Naive B cell (primary cell): ENCODE measurements around the gene CLIP1. TPM values are rescaled to one million over a fixed set of nuclear protein-coding genes. Genes with fewer than 3 reads are reported as not detected.
"Not testable (repeated sequence)": the region's sequence is repeated elsewhere in the genome, so short reads cannot be mapped to it uniquely, and the experiment has no call there.

Experiments
- ATAC-seq, 2 donors: fragments of 150-1000 bp; cut with Tn5 transposase; 2 replicates each; pipeline ENCODE4 v1.10.0; 2021; ENCODE audit warnings: low read depth in 2 of 2, mild to moderate bottlenecking in 2 of 2, moderate library complexity in 2 of 2
- DNase-seq: peaks from one replicate; pipeline ENCODE4 v3.0.0; 2022
- H3K27ac Mint-ChIP-seq, 6 donors: one replicate each; pipeline ENCODE4 v1.8.0; 2020 to 2022; ENCODE audit warnings: mild to moderate bottlenecking in 6 of 6, mixed read lengths in 6 of 6, moderate library complexity in 5 of 6, inconsistent platforms in 2 of 6
- H3K27me3 Mint-ChIP-seq, 3 donors: one replicate each; pipeline ENCODE4 v1.8.0; 2021 to 2022; ENCODE audit warnings: mixed read lengths in 3 of 3, mild to moderate bottlenecking in 1 of 3
- H3K36me3 Mint-ChIP-seq, 2 donors: one replicate each; pipeline ENCODE4 v1.8.0; 2020 to 2022; ENCODE audit warnings: mixed read lengths in 2 of 2, inconsistent platforms in 1 of 2, mild to moderate bottlenecking in 1 of 2
- H3K4me1 Mint-ChIP-seq, 3 donors: one replicate each; pipeline ENCODE4 v1.8.0; 2020 to 2022; ENCODE audit warnings: mixed read lengths in 3 of 3, inconsistent platforms in 1 of 3, mild to moderate bottlenecking in 1 of 3, moderate library complexity in 1 of 3
- H3K4me3 Mint-ChIP-seq, 8 donors: one replicate each; pipeline ENCODE4 v1.8.0; 2020 to 2022; ENCODE audit warnings: mild to moderate bottlenecking in 8 of 8, mixed read lengths in 8 of 8, moderate library complexity in 8 of 8, inconsistent platforms in 2 of 8
- H3K9me3 Mint-ChIP-seq, 7 donors: one replicate each; pipeline ENCODE4 v1.8.0; 2020 to 2022; ENCODE audit warnings: mixed read lengths in 7 of 7, mild to moderate bottlenecking in 5 of 7, inconsistent platforms in 2 of 7, moderate library complexity in 1 of 7
- polyA plus RNA-seq, 6 donors: library from polyadenylated mRNA; unstranded; fragments of 300-500 nt; fragmentation: Illumina TruSeq; gene quantifications; one replicate each; pipeline ENCODE4 v1.2.3, GENCODE V29; 2021; ENCODE audit warnings: low read depth in 6 of 6

The CLIP1 gene
- polyA plus RNA-seq, 6 donors from 2014 or later = 1.4 to 21.0 (median 9.1) TPM

DNA sequence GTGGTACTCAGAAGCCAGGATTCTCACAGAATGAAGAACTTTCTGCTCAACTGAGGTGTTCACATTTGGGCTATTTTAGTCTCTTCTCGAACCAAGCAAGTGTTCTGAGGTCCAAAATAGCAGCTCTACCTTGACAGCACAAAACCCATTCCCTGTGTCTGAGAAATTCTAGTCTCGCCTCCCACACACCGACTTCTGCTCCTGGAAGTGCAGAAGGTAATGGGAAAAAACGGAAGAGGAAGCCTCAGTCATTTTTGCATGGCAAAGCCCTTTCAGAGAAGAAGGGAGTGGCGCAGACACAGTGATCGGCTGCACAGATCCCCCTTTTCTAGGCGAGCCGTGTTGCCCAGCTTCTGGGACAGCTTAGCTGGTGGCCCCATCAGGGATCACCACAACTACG, 125.0 kb downstream of the CLIP1 start:
- ATAC-seq = no peak
- DNase-seq = no peak
- H3K4me3 Mint-ChIP-seq = no peak overlapping the region
- no peak overlapping the region for H3K27ac Mint-ChIP-seq
- no peaks in the 10 kb centered on the region for H3K4me1 Mint-ChIP-seq
- H3K36me3 Mint-ChIP-seq = peaks cover 8 to 12% of the 10 kb centered on the region in 2 donors
- peaks cover 0 to 5% (median 0%) of the 10 kb centered on the region in 7 donors for H3K9me3 Mint-ChIP-seq
- H3K27me3 Mint-ChIP-seq = no peaks in the 10 kb centered on the region

DNA sequence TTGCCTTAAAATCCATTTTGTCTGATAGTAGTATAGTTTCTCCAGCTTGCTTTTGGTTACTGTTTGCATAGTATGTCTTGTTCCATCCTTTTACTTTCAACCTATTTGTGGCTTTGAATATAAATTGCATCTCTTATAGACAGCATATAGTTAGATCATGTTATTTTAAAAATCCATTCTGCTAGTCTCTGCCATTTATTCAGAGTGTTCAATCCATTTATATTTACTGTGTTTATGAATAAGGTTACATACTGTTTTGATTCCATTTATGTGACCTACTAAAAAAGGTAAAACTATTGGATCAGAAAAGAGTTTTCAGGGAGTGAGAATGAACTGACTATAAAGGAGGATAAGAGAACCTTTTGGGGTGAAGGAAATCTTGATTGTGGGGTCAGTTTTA, 126.6 kb downstream of the CLIP1 start:
- H3K4me3 Mint-ChIP-seq = no peak overlapping the region
- H3K4me1 Mint-ChIP-seq = no peaks in the 10 kb centered on the region
- no peak for ATAC-seq
- H3K36me3 Mint-ChIP-seq = peaks cover 8 to 12% of the 10 kb centered on the region in 2 donors
- no peaks in the 10 kb centered on the region for H3K27me3 Mint-ChIP-seq
- H3K9me3 Mint-ChIP-seq = peaks cover 0 to 5% (median 0%) of the 10 kb centered on the region in 7 donors
- DNase-seq = no peak
- peak overlapping the region in 1 of 6 donors; percentile 71 for H3K27ac Mint-ChIP-seq

DNA sequence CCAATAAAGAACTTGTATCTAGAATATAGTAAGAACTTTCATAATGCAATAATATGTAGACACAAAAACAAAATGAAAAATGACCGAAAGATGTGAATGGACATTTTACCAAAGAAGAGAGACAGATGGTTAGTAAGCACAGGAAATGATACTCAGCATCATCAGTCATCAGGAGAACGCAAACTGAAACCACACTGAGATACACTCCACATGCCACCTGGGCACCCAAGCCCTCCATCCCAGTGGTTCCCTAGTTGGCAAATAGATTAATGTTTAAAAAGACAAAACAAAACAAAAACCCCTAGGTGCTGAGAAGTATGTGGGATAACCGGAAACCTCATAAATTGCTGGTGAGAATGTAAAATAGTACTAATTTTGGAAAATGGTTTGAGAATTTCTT, 129.4 kb downstream of the CLIP1 start:
- Mint-ChIP-seq H3K27ac (peak overlapping the region in 2 of 6 donors; percentile 3 to 73), H3K36me3 (peaks cover 8 to 12% of the 10 kb centered on the region in 2 donors), H3K27me3 (no peaks in the 10 kb centered on the region), H3K4me1 (no peaks in the 10 kb centered on the region), H3K4me3 (no peak overlapping the region), H3K9me3 (peaks cover 0 to 5% (median 0%) of the 10 kb centered on the region in 7 donors)
- ATAC-seq (no peak), DNase-seq (no peak)

DNA sequence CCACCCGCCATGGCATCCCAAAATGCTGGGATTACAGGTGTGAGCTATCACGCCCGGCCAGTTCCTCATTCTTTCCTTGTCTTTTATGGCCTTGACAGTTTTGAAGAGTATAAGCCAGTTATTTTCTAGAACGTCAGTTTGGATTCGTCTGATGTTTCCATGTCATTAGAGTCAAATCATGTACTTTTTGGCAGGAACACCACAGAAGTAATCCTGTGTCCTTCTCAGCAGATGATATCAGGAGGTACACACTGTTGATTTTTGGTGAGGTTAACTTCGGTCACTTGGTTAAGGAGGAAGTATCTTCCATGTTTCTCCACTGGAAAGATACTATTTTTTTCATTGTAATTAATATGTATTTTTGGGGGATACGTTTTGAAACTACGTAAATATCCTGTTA, 131.0 kb downstream of the CLIP1 start:
- Mint-ChIP-seq H3K4me3 (no peak overlapping the region), H3K9me3 (peaks cover 0 to 5% (median 0%) of the 10 kb centered on the region in 7 donors), H3K4me1 (no peaks in the 10 kb centered on the region), H3K27me3 (no peaks in the 10 kb centered on the region), H3K36me3 (peaks cover 8 to 10% of the 10 kb centered on the region in 2 donors), H3K27ac (no peak overlapping the region)
- no peak for ATAC-seq
- DNase-seq = no peak

DNA sequence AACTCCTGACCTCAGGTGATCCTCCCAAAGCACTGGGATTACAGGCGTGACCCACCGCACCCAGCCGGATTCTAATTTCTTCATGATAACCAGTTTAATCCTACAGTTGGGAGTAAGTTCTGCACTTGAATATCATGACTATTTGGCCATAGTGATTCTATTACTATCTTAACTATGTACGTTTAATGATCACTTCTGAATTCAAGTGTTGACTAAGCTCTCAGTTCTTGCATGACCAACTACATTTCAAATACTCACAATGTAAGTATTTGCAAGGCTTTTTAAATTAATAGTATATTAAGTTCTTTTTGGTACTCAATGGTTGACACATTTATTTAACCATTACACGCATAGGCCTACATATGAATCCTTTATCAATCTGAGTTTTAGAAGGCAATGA, 138.8 kb downstream of the CLIP1 start:
- Mint-ChIP-seq H3K36me3 (peaks cover 7 to 8% of the 10 kb centered on the region in 2 donors), H3K9me3 (no peaks in the 10 kb centered on the region), H3K27me3 (no peaks in the 10 kb centered on the region), H3K27ac (no peak overlapping the region), H3K4me1 (no peaks in the 10 kb centered on the region), H3K4me3 (no peak overlapping the region)
- DNase-seq (no peak), ATAC-seq (no peak)

DNA sequence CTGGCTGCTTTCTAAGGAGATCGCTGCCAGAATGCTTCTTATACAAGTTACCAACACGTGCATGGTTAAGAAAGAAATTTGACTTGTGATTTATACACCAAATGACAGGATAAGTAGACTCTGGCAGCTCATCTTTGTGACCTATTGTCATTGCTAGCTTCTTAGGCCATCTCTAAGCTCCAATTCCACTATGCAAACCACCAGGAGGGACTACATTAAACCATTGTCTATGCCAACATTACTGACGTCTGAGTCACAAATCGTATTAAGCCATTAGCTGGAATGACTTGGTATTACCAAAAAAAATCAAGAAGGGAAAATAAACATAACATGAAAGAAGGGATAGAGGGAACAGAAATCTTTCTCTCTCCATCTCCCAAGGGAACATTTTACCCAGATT, 140.4 kb downstream of the CLIP1 start:
- no peak for DNase-seq
- Mint-ChIP-seq H3K27ac (peak overlapping the region in 2 of 6 donors; percentile 69 to 78), H3K4me3 (no peak overlapping the region), H3K36me3 (peaks cover 7 to 18% of the 10 kb centered on the region in 2 donors), H3K27me3 (no peaks in the 10 kb centered on the region), H3K9me3 (no peaks in the 10 kb centered on the region), H3K4me1 (no peaks in the 10 kb centered on the region)
- no peak for ATAC-seq

DNA sequence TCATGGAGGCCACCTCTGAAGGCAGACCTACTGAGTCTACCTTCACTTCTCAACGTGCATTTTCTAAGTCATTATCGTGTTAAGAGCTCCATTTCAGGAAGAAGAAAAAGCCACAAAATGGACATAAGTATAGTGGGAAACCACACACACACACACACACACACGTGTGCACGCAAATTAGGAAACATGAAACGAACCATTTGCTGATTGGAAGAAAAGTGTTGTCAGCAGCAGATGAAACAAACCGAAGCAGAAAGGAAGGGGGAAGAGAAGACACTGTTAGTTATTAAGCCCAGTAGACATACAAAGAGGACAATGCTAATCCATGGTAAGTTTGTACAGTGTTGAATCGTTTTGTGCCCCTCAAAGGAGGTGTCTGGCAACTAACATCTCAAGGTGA, 146.2 kb downstream of the CLIP1 start:
- no peak overlapping the region for H3K4me3 Mint-ChIP-seq
- H3K27me3 Mint-ChIP-seq = no peaks in the 10 kb centered on the region
- no peak for DNase-seq
- no peaks in the 10 kb centered on the region for H3K4me1 Mint-ChIP-seq
- H3K27ac Mint-ChIP-seq = no peak overlapping the region
- no peak for ATAC-seq
- H3K9me3 Mint-ChIP-seq = no peaks in the 10 kb centered on the region
- peaks cover 7 to 24% of the 10 kb centered on the region in 2 donors for H3K36me3 Mint-ChIP-seq

DNA sequence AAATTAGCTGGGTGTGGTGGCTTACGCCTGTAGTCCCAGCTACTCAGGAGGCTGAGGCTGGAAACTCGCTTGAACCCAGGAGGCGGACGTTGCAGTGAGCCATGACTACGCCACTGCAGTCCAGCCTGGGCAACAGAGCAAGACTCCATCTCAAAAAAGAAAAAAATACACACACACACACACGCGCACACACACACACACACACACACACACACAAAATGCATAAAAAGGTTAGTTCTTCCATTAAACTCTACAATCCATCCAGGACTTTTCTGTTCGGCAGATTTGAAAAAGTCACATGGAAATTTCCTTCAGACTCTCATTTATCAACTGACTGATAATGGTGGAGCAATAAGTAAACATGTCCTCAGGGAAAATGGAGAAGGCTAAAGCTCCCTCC, 147.0 kb downstream of the CLIP1 start:
- no peak for ATAC-seq
- Mint-ChIP-seq H3K4me3 (no peak overlapping the region), H3K27me3 (no peaks in the 10 kb centered on the region), H3K4me1 (no peaks in the 10 kb centered on the region), H3K27ac (no peak overlapping the region), H3K9me3 (no peaks in the 10 kb centered on the region), H3K36me3 (peaks cover 7 to 24% of the 10 kb centered on the region in 2 donors)
- DNase-seq = no peak

DNA sequence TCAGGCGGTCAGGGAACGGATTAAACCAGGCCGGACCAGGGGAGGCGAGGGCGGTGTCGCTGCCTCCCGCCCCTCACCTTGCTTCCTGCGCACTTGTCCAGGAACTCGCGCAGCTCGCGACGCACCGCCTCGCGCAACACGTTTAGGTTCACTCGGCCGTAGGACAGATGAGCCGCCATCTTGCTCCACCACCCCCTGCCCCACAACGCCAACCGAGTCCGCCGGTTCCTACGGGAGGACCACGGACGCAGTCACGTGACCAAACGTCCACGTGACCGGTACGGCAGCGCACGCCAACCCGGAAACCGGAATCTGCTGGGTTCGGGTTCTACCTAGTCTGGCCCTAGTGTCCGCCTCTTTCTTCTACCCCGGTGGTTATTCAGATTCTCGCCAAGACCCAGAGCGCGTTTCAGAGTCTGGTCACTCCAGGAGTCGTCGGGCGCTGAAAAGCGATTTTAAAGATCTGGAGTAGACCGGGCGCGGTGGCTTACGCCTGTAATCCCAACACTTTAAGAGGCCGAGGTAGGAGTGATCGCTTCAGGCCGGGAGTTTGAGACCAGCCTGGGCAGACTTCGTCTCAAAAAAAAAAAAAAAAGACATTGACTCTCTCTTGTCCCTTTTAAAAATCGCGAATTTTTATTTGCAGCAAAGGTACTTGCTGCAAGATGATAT, 156.1 kb downstream of the CLIP1 start, which contains the start of gene VPS33A:
VPS33A (minus strand) TSS at position 265 of the 672 bp plus-strand sequence; CDS start at position 179, 86 bp downstream.
- Mint-ChIP-seq H3K36me3 (peaks cover 0 to 5% of the 10 kb centered on the region in 2 donors), H3K4me1 (peaks cover 9 to 31% (median 19%) of the 10 kb centered on the region in 3 donors), H3K9me3 (peaks cover 0 to 3% (median 0%) of the 10 kb centered on the region in 7 donors), H3K27ac (peak within 1 kb of the TSS; percentile 97 to 100 (median 98)), H3K4me3 (peak within 1 kb of the TSS; percentile 90 to 99 (median 95)), H3K27me3 (no peaks in the 10 kb centered on the region)
- peak; percentile 90 for DNase-seq
- ATAC-seq = peak; percentile 83 to 84

DNA sequence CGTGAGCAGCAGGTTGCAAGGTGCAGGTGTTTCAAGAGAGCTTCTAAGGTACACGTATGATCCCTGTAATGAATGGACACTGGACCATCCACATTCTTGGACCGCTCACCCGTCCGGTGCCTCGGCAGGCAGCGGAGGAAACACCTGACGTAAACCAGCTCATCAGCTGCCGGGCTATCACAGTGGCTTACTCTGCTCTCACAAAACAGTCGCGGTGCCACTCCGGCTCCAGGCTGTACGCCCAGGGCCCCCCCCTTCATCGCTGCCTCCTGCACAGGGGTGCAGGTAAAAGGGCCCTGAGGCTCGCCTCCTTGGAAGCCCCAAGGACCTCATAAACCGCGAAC, 156.6 kb downstream of the CLIP1 start:
- Mint-ChIP-seq H3K36me3 (peaks cover 0 to 5% of the 10 kb centered on the region in 2 donors), H3K4me3 (peak overlapping the region; percentile 90 to 99 (median 95)), H3K4me1 (peaks cover 9 to 31% (median 19%) of the 10 kb centered on the region in 3 donors), H3K9me3 (peaks cover 0 to 3% (median 0%) of the 10 kb centered on the region in 7 donors), H3K27me3 (no peaks in the 10 kb centered on the region), H3K27ac (peak overlapping the region; percentile 97 to 100 (median 98))
- DNase-seq (no peak), ATAC-seq (peak; percentile 44 to 49)

DNA sequence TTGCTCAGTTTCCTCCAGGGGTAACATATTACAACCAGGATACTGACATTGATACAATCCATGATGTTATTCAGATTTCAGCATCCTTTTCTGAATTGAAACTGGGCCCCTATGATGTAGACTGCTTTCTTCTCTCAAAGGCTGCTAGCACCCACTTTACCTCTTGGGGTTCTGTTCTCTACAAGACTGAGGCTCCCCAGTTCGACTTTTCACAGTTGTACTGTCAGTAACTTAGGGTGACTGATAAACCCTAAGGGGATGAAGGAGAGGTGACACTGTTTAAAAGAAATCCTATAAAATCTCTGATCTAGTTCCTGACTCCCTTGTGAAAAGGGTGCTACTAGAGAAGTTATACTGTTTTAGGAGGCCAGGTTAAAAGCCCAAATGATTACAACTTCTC, 157.0 kb downstream of the CLIP1 start:
- Mint-ChIP-seq H3K4me3 (peak overlapping the region; percentile 90 to 99 (median 95)), H3K9me3 (peaks cover 0 to 3% (median 0%) of the 10 kb centered on the region in 7 donors), H3K4me1 (peaks cover 9 to 31% (median 19%) of the 10 kb centered on the region in 3 donors), H3K27me3 (no peaks in the 10 kb centered on the region), H3K27ac (peak overlapping the region; percentile 97 to 100 (median 98)), H3K36me3 (peaks cover 0 to 5% of the 10 kb centered on the region in 2 donors)
- ATAC-seq = peak; percentile 22 to 30
- no peak for DNase-seq

DNA sequence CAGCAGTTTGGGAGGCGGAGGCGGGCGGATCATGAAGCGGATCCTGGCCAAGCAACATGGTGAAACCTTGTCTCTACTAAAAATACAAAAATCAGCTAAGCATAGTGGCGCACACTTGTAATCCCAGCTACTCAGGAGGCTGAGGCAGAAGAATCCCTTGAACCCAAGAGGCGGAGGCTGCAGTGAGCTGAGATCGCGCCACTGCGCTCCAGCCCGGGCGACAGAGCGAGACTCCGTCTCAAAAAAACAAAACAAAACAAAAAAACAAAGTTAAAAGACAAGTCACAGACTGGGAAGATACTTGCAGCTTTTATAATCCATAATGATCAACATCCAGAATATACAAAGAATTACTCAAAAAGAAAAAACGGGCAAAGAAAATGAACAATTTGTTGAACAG, 161.7 kb downstream of the CLIP1 start:
- not testable (repeated sequence) for H3K27ac Mint-ChIP-seq, H3K9me3 Mint-ChIP-seq, H3K27me3 Mint-ChIP-seq, ATAC-seq, DNase-seq
- Mint-ChIP-seq H3K36me3 (peaks cover 8 to 11% of the 10 kb centered on the region in 2 donors), H3K4me3 (peak overlapping the region in 1 of 8 donors; percentile 33), H3K4me1 (peaks cover 0 to 21% (median 8%) of the 10 kb centered on the region in 3 donors)

DNA sequence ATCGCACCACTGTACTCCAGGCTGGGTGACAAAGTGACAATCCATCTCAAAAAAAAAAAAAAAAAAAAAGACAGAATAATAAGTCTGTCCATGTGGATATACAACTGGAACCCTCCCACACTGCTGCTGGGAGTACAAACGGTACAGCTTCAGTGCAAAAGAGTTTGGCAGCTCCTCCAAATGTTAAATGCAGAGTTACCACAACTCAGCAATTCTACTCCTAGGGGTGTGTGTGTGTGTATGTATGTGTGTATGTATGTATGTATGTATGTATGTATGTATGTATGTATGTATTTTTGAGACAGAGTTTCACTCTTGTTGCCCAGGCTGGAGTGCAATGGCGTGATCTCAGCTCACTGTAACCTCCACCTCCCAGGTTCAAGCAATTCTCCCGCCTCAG, 163.5 kb downstream of the CLIP1 start:
- Mint-ChIP-seq H3K36me3 (peaks cover 8 to 11% of the 10 kb centered on the region in 2 donors), H3K27ac (peak overlapping the region in 2 of 6 donors; percentile 62 to 76)
- not testable (repeated sequence) for H3K9me3 Mint-ChIP-seq, H3K4me1 Mint-ChIP-seq, DNase-seq, H3K4me3 Mint-ChIP-seq, ATAC-seq, H3K27me3 Mint-ChIP-seq

DNA sequence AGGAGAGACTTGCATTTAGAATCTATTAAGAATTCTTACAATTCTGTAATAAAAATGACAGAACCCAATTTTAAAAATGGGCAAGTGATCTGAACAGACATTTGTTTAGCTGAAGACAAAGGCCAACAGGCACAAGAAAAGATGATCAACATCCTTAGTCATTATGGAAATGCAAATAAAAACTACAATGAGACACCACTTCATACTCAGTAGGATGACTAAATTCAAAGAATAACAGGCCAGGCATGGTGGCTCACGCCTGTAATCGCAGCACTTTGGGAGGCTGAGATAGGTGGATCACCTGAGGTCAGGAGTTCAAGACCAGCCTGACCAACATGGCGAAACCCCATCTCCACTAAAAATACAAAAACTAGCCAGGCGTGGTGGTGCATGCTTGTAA, 164.0 kb downstream of the CLIP1 start:
- peak overlapping the region in 1 of 6 donors; percentile 21 for H3K27ac Mint-ChIP-seq
- H3K27me3 Mint-ChIP-seq, H3K4me3 Mint-ChIP-seq, H3K9me3 Mint-ChIP-seq, H3K36me3 Mint-ChIP-seq, ATAC-seq, H3K4me1 Mint-ChIP-seq, DNase-seq: not testable (repeated sequence)
